ENCODE measurements around the gene BTG2.

The BTG2 gene

DNA sequence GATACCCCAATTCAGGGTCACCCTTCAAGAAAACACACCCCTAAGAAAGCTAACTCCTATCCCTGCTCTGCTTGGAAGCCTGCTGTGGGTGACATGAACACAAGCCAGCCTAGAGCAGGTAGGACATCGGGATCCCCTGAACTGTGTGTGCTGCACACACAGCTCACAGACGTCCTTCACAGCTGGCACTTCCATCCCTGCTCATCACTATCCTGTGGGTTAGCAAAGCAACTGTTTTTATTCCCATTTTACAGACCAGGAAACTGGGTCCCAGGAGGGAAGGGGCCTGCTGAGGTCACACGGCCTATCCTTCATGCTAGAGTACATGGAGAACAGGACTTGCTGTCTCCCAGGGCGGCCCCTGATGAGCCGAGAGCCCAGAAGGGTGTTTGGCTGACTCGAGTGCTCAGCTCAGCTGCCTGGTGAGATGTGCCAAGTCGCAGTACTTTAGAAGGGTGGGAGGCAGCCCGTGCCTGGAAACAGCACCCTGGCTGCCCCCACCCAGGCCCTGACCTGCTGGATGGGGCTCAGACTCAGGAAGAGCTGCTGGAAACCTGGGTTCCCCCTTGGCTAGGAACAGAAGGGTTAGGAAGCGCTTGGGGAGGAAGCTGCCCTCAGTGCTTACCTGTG lies 28.3 kb upstream of the BTG2 start:
- no peak for DNase-seq

DNA sequence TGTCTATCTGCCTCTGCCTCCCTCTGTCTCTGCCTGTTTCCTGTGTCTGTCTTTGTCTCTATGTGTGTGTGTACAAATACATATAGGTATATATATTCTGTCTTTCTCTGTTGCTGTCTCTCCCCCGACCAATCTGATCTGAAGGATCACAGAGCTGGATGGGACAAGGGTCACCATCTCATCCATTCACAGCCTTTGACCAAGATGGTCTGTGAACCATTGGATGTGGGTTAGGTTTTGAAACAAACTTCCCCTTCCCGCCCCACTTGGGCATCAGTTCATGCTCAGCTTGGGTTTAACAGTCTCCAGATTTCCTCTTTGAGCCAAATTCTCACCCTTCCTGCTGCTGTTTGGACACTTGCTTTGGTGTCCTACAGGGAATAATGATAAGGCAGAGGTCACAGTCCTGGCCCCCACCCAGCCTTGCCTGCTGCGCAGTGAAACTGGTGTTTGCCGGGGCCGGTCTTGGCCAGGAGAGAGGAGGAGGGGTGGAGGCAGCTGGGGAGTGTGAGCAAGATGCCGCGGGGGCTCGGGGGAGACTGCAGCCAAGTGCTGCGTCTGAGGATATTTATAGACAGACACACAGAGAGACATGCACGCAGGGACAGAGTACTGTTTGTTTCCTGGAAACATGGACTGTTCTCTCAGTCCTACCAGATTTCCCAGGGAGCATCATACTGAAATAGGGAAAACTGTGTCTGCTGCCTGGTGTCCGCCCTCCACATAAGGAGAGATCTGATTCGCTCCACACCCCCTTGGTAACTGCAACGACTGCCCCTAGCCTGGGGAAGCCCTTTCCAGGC lies 27.0 kb upstream of the BTG2 start:
- DNase-seq, result peak; percentile 71

DNA sequence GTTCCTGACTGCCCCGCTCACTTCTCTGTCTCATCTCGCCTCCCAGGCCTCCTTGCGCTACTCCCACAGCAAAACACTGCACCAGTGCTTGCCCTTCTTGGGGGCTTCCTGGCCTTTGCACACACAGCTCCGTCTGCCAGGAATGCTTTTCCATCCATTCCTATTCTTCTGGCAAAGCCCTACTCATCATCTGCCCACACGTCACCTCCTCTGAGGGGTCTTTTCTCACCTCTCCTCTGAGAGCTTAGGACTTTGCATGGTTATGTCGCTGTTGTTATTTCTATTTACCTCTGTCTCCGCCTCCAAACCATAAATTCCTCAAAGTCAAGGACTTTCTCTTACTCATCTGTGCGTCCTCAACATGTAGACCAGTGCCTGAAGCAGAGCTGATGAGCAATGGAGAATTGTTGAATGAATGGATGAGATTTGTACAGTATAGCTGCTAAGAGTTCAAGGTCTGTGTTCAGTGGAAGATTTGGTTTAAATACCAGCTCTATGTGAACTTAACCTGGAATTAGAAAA lies 26.4 kb upstream of the BTG2 start:
- no peak for DNase-seq

DNA sequence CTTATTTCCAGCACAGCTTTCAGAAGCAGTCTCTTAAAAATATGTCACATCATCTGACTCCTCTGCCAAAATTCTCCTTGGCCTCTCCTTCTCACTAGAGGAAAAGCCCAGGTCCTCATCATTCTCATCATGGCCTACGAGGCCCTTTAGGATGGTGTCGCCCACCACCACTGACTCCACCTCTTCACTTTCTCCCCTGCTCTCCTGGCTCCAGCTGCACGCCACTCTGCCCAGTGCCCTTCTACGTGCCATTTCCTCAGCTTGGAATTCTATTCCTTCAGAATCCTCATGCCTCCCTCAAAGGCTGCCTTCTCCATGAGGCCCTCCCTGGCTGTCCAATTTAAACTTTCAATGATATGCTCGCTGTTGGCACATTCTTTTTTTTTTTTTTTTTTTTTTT lies 25.3 kb upstream of the BTG2 start:
- DNase-seq, result no peak

DNA sequence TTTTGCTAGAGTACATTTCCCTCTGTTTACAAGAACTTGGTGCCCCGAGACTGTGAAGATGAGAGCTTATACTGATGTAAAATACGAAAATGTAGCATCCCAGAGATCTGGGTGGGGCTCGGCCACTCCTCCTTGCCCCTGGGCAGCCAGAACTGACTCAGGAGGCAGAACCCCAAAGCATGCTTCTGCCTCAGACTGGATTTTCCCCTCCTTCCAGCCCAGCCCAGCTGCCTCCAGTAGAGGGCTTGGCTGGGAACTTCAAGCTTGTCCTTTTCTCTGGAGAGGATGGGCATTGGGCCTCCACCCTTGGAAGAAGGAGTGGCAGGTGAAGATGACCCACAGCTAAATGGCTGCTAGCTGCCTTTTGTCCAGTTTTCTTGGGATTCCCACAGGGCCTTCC lies 24.3 kb upstream of the BTG2 start:
- DNase-seq, result no peak

DNA sequence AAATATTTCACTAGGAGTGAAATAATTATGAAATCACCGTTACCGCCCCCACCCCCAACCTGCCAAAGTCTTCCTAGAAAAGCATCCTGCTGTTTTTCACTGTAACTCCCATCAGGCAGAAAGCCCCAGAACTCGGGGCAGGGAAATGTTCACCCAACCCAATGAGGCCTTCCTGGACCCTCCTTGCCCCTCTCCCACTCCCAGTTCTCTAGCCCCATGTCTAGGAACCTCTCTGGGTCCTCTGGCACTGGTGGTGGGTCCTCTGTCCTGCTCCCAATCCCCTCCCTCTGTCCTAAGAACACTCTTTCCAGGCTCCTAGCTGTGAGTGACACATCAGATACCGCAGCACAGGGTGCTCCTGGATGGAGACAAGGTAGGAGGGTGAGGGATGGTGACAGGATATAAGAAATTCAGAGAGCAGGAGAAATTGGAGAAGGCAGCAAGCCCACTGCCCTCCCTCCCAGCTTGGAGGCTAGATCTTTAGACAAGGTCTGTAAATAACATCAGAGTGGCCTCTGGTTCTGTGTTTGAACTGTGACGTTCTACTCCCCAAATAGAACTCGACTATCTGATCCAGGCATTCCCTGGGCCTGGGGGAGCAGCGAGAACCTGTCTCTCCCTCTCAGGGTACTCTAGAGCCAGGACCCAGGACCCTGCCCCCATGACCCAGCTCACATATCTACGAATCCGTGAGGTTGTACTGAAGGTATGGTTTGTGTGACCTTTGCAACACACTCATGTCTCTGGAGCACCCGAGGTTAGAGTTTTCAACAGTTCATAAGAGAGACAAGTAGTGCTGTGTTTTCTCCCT lies 23.3 kb upstream of the BTG2 start:
- no peak for DNase-seq

DNA sequence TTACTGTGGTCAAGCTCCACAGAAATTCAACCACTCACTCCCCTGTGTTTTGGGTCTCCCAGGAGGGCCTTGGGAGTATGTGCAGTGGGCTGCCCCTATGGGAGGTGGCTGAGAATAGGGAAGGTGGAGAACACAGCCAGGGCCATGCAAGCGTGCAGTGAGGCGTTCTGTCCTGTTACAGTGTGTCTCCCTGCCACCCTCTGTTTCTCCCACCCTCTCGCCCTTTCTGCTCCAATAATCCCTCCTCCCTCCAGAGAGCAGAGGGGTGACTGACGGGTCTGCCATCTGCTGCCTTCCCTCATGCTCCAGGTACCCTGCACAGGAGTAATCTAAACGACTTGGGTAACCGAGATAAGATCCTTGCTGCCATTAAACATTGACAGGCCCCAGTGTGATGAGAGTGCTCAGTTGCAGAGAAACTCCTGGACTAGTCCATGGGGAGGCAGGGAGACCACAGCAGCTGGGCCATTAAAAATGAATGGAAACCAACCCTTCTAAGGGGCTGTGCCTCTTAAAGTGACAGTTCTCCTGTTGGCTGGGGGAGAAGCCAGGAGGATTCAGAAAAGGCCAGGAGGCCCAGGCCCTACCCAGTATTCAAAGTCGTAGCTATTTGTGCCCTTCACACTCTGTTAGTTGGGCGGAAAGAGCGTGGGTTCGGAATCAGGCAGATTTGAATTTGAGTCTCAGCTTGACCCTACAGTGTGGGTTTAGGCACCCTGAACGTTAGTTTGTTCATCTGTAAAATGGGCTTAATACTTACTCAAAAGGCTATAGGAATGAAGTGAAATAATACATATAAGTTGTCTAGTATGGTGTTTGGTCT lies 22.4 kb upstream of the BTG2 start:
- DNase-seq, result no peak

DNA sequence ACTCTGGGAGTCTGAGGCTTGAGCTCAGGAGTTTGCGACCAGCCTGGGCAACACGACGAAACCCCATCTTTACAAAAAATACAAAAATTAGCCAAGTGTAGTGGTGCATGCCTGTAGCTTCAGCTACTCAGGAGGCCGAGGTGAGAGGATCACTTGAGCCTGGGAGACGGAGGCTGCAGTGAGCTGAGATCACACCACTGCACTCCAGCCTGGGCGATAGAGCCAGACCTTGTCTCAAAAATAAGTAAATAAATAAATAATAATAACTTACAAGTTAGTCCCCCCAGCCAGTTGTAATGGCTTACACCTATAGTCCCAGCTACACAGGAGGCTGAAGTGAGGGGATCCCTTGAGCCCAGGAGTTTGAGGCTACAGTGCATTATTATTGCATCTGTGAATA lies 21.7 kb upstream of the BTG2 start:
- no peak for DNase-seq

DNA sequence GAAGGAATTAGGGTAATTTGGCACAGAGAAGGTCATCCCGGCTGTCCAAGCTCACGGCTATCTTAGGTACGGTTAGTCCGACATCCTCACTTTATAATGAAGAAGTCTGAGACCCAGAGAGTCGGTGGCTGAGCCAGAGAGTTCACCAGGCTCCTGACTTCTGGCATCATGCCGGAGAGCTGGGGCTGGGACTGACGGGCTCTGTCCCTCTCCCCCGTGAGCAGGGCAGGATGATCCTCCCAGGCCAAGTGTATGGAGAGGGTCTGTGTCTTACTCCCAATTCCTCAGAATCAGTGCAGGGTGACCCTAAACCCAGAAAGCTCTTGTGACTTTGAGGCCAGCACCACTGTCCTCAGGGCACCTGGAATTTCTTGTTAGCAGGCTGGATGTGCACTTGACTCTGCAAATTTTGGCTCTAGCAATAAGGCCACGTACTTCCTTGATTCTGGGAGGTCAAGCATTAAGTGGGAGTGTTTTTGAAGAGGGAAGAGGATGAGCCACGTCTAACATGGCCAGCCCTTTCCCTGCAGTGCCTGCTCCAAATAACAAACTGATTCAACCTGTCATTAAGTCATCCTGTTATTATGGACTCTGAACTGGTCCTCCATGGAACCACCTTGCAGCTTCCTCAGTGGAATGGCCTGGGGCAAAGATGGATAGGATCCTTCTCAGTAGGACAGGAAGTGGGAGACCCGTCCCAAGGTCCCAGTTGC lies 20.8 kb upstream of the BTG2 start:
- DNase-seq, result no peak

DNA sequence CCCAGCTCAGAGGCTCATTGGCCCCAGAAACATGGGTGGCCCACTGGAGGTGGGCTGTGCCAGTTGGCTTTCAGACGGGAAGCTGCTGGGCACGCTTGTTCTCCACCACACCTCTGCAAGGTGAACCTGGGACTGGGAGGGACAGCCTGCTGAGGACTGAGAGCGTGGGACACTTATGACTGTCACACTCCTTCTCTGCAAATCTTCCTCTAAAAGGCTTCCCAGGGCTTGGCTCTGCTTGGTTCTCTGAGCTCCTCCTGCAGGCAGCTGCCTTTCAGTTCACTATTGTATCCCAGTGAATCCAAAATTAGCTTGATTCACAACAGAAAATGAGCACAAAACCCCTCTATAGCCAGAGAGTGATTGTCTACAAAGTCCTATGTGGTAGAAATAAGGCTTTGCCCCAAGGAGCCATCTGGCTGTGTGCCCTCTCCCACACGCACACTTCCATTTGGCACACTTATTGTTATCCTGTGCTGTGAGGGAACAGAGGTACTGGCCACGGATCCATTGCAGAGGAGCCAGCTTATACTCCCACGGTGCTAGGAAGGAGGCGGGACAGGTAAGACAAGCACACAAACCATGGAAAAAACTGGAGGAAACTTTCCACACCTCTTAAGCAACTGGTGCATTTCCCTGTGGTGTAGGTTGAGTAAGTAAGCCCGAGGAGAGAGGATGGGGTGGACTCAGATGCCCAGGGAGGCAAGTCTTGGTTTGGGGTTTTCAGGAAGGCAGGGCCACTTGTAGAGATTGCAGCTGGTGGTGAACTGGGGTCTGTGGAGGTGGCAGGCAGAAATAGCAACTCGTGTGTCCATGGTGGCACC lies 18.9 kb upstream of the BTG2 start:
- no peak for DNase-seq

DNA sequence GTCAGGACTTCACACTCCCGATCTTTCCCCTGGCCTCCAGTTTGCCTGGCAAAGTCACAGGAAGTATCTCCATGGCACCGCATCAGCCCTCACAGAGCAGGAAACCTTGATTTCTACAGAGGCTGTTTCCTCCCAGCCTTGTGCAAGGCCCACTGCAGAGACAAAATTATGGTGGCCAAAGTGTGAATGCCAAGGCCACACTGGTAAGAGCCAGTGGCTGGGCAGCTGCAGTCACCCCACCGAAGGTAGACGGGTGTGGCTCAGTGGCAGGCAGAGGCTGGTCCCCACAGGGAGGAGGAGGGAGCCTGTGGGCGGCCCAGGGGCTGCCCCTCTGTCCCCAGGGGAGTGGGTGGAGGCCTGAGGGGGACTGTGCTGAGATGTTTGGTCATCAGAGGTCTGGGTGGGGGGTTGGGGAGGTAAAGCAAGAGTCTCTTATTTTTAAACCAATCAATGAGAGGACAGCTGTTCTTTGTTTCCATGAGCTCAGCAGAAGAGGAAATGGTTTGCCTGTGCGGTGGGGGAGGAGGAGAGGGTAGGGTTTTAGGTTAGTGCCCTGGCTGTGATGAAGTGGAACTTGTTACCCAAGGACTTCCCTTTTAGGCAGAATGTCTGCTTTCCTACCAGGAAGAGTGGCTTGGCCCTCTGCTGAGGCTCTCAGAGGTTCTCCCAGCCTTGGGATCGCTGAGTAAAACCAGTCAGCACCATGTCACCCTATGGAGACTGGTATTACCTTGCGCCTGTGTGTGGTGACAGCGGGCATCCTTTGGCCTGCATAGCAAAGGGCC lies 18.0 kb upstream of the BTG2 start:
- DNase-seq, result no peak

DNA sequence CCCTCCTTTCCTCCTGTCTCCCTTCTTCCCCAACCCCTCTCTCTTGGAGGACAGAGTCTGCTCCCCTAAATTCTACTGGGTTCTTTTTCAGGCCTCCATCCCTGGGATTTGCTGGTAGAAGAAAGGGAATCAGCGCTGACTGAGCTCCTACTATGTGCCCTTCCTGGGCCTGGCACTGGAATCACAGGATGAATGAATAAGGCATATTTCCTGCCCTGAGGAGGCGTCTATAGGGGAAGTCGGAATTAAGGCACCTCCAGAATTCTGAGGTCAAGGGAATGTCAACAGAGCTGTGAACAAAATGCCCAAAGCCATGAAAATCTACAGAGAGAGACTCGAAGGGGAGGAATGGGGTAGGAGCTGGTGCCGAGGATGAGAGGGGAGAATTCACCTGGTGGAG lies 17.4 kb upstream of the BTG2 start:
- DNase-seq, result no peak

DNA sequence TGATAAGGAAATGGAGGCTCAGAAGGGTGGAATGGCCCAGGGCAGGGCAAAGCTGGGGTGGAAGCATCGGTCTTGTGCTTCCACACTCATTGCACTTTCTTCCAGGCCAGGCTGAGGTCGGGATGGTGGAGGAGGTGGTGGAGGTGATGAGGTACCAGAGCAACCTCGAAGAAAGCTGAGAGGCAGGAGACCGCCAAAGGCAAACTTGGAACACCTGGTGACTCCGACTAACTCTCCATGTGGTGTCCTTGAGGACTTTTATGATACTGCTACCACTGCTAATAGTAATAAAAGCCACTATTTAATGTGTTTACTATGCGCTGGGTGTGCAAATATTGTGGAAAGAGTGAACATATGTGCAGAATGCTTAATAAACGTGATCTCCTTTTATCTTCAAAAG lies 16.9 kb upstream of the BTG2 start:
- DNase-seq, result no peak

DNA sequence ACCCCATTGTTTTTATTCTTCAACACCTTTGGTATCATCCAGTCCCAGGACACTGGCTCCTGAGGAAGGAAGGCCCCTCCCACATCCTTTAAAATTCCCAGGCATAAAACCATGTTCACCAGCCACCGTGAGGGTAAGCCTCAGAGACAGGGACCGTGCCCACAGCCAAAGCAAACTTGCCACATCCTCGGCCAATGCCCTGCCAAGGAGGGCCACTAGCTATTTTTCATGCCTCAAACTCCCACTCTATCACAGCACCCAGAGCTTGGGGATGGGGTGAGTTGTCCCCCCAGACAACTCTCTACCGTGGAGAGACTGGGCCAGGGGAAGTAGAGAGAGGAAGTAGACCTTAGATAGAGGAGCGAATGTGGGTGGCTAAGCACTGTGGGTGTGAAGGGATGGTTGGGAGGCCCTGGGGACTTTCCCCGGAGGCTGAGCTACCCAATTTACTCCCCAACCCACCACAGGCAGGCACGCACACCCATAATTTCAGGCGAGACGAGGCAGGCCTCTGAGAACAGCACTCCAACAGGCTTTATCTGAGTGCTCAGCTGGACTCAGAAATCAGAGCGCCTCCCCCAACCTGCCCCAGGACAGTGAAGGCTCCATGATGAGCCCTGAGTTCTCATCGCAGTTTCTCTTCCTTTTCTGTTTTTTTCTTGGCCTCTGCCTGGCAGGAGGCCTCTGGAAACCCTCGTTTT lies 15.9 kb upstream of the BTG2 start:
- no peak for DNase-seq

DNA sequence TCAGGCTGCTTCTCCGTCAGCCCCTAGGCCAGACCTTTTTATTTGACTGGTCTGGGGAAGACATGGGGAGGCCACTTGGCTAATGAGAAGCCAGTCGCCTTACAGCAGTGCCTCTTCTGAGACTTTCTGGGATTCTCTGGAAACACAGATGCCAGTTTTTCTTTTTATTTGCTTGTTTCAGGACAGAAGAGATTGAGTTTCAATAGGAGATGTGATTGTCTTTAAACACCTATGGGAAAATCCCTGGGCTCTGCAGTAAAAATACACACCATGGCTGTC lies 15.4 kb upstream of the BTG2 start:
- DNase-seq, result no peak

DNA sequence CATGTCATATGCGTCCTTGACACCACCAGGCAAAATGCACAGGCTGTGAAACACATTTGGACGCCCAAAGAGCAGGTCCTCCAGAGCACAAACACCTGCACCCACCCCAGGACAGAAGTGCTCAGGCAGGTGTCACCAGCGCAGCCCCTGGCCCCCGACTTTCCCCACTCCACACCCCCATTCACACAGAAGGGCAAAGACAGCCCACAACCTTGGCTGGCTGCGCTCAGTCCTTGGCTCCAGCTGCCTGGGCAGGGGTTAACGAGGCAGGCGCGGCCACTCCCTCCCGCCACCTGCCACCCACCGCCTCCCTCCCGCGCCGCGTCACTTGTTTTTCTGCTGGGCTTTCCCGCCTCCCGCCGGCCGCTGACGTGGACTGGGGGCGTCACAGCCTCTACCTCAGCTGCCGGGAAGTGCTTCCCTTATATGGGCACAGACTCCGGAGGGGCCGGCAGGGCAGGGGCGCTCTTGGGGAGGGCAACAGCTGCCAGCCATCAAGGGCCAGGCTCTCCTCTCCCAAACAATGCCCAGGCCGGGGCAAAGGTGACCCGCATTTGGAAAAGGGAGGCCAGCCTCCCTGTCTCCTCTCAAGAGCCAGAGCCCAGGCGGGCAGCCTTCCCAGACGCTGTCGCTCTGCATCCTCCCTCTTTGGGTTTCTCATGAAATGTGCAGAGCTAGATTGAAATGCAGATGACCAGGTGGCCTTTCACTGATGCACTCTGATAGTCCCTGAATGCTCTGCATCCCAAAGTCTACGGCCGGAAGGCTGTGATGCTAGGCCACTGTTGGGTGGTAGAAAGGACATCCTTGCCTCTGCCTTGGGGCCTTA lies 14.8 kb upstream of the BTG2 start:
- DNase-seq, result peak; percentile 40

DNA sequence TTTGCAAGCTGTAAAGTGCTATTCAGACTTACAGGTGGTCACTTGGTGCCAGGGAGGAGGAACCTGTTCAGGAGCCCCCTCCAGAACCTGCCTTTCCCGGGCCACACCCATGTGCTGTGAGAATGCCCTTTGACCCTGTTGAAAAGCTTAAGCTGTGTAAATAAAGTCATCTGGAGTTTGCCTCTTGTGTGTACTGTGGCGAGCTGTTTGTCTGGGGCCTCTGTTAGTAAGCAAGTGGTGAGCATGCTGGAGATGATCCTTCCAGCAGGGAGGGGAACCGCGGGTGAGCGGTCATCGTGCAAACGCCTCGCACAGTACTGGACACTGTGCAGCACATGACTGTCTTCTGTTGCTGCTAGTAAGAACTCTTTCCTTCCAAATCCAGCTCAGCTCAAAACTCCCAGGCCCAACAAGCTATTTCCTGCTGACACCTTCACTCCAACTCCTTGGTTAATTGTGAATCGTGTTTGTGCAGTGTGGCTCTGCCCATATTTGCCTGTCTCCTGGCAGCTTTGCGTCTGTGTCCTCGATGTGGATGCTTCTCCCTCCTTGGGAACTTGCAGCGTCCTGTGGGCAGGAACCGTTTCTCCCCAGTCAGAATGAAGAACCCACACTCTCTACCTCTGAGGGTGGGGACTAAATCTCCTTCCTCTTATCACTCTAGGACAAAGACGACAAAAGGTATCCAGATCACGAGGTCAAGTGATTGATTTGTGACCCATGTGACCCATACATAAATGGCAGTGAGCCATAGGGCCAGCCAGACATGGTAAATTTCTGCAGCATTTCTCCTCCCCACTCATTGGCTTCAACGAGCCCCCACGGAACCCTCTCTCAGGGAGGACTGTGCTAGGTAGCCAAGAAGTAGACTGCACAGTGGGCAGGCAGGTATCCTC lies 13.9 kb upstream of the BTG2 start:
- DNase-seq, result no peak

DNA sequence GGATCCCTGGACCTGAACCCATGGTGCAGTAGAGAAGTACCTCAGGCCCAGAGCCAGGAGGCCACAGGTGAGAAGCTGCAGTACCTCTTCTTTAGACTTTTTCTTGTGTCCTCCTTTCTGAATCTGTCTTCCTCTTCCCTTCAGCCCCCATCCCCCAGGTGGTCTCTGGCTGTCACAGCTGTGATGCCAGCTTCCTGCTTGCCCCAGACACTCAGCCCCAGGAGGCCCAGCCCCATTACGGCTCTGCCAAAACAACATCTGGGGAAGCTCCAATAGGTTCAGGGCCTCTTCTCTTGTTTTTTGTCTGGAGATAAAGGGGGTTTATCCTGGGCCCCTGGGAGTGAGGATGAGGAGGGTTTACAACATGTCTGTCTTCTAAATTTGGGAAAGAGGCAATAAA lies 9.5 kb upstream of the BTG2 start:
- no peak for DNase-seq

Data from fibroblast of skin of abdomen (primary cell).